DMS79 (cell line): Measurements from ENCODE around the gene TTC29.
"Not testable (repeated sequence)": the region's sequence is repeated elsewhere in the genome, so short reads cannot be mapped to it uniquely, and the experiment has no call there.

ENCODE experiments used
- DNase-seq: peaks from one replicate; lab custom pipeline; 2025; lab: John Stamatoyannopoulos, UW

TTC29 gene

GRCh38 chr4:146674829-146675570, 270.7 kb downstream of the TTC29 start:
- no peak for DNase-seq

GRCh38 chr4:146663968-146664311, 281.7 kb downstream of the TTC29 start:
- not testable (repeated sequence) for DNase-seq

- DNase-seq: no peak
These were observed 284.3 kb downstream of the TTC29 start for GRCh38 chr4:146661367-146661766.
